Loucy (cell line): Measurements from ENCODE around the gene DENND2A.

Experiments used
- H2AFZ ChIP-seq: fragments of 200-600 bp; sonication (generic); 2 replicates; pipeline ENCODE4 v1.6.0; 2016; ENCODE audit warnings: antibody characterized with exemption, mild to moderate bottlenecking, low read length, moderate library complexity
- H3F3A ChIP-seq: fragments of 200-600 bp; 2 replicates; pipeline ENCODE4 v1.6.0; 2016; ENCODE audit warnings: antibody characterized with exemption, low read depth, mild to moderate bottlenecking
- H3K27me3 ChIP-seq: fragments of 200-600 bp; sonication (generic); 2 replicates; pipeline ENCODE4 v1.6.1; 2014; ENCODE audit warnings: low read length, mild to moderate bottlenecking; ENCODE audit not compliant: insufficient read depth, poor library complexity, severe bottlenecking
- H3K36me3 ChIP-seq: fragments of 200-600 bp; sonication (generic); 2 replicates; pipeline ENCODE4 v1.6.1; 2016; ENCODE audit warnings: low read length; ENCODE audit not compliant: insufficient read depth
- H3K4me1 ChIP-seq: fragments of 200-600 bp; sonication (generic); 2 replicates; pipeline ENCODE4 v1.5.1; 2014; ENCODE audit warnings: low read length, mild to moderate bottlenecking; ENCODE audit not compliant: insufficient read depth, poor library complexity, severe bottlenecking
- H3K4me2 ChIP-seq: fragments of 200-600 bp; sonication (generic); 2 replicates; pipeline ENCODE4 v1.6.0; 2014; ENCODE audit warnings: antibody characterized with exemption, low read length, low read depth, mild to moderate bottlenecking; ENCODE audit not compliant: poor library complexity, severe bottlenecking
- H3K4me3 ChIP-seq: fragments of 200-600 bp; sonication (generic); 2 replicates; pipeline ENCODE4 v1.5.1; 2014; ENCODE audit warnings: low read length, mild to moderate bottlenecking, mixed read lengths; ENCODE audit not compliant: poor library complexity, severe bottlenecking
- H3K79me2 ChIP-seq: fragments of 200-600 bp; sonication (generic); 2 replicates; pipeline ENCODE4 v1.6.1; 2014; ENCODE audit warnings: low read length; ENCODE audit not compliant: insufficient read depth
- H3K9ac ChIP-seq: fragments of 200-600 bp; sonication (generic); 2 replicates; pipeline ENCODE4 v1.6.0; 2014; ENCODE audit warnings: mild to moderate bottlenecking, low read depth, low read length, moderate library complexity; ENCODE audit not compliant: poor library complexity, severe bottlenecking
- H3K9me2 ChIP-seq: fragments of 200-600 bp; sonication (generic); replicated peaks from 2 replicates; pipeline ENCODE4 v1.6.1; 2016; ENCODE audit warnings: low read depth, low read length, mixed read lengths
- H3K9me3 ChIP-seq: fragments of 200-600 bp; sonication (generic); 2 replicates; pipeline ENCODE4 v1.6.1; 2014; ENCODE audit warnings: mild to moderate bottlenecking, antibody characterized with exemption, low read length, low read depth; ENCODE audit not compliant: insufficient read depth
- H4K20me1 ChIP-seq: fragments of 200-600 bp; sonication (generic); 2 replicates; pipeline ENCODE4 v1.6.0; 2014; ENCODE audit warnings: antibody characterized with exemption, low read length, mild to moderate bottlenecking; ENCODE audit not compliant: insufficient read depth, poor library complexity, severe bottlenecking
- EZH2phosphoT487 ChIP-seq: fragments of 200-600 bp; IDR thresholded peaks from 2 replicates; pipeline ENCODE4 v1.6.1; 2018; ENCODE audit warnings: antibody characterized with exemption, mild to moderate bottlenecking, moderate library complexity, borderline replicate concordance
- TF ChIP-seq, protein P1 (sequence below): fragments of 200-600 bp; sonication (generic); conservative IDR thresholded peaks from 2 replicates; pipeline ENCODE4 v1.5.1; 2014; ENCODE audit warnings: mild to moderate bottlenecking, antibody characterized with exemption, low read length

The DENND2A gene

DNA sequence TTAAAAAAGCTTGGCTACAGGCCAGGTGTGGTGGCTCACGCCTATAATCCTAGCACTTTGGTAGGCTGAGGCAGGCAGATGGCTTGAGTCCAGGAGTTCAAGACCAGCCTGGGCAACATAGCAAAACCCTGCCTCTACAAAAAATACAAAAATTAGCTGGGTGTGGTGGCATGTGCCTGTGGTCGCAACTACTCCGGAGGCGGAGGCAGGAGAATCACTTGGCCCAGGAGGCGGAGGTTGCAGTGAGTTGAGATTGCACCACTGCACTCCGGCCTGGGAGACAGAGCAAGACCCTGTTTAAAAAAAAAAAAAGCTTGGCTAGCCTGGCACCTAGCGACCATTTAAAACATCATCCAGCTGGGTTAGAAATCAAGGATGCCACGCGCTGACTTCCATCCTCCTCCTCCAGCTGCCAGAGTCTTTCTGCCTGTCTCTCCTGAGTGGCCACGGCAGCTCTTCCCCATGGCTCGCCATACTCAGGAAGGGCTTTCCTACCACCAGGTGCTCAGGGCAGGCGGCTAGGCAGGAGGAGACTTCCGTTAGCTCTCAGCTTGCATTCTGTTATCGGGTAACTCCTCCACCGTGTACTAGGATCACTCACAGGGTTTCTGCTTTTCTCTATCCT lies 45.0 kb downstream of the DENND2A start:
- H3K4me1 ChIP-seq = peaks cover 6% of the 10 kb centered on the region
- no peaks in the 10 kb centered on the region for H3K9me2 ChIP-seq
- no peaks in the 10 kb centered on the region for H3K79me2 ChIP-seq
- no peaks in the 10 kb centered on the region for H4K20me1 ChIP-seq
- no peaks in the 10 kb centered on the region for H3K27me3 ChIP-seq
- H3K9me3 ChIP-seq = no peaks in the 10 kb centered on the region
- no peaks in the 10 kb centered on the region for H3F3A ChIP-seq
- no peak overlapping the region for H3K4me3 ChIP-seq
- H3K4me2 ChIP-seq = no peak overlapping the region
- H3K36me3 ChIP-seq = no peaks in the 10 kb centered on the region
- H3K9ac ChIP-seq = no peak overlapping the region
- no peak overlapping the region for H2AFZ ChIP-seq
- TF ChIP-seq EZH2phosphoT487 = no peak
- TF ChIP-seq, protein P1, sequence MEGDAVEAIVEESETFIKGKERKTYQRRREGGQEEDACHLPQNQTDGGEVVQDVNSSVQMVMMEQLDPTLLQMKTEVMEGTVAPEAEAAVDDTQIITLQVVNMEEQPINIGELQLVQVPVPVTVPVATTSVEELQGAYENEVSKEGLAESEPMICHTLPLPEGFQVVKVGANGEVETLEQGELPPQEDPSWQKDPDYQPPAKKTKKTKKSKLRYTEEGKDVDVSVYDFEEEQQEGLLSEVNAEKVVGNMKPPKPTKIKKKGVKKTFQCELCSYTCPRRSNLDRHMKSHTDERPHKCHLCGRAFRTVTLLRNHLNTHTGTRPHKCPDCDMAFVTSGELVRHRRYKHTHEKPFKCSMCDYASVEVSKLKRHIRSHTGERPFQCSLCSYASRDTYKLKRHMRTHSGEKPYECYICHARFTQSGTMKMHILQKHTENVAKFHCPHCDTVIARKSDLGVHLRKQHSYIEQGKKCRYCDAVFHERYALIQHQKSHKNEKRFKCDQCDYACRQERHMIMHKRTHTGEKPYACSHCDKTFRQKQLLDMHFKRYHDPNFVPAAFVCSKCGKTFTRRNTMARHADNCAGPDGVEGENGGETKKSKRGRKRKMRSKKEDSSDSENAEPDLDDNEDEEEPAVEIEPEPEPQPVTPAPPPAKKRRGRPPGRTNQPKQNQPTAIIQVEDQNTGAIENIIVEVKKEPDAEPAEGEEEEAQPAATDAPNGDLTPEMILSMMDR = no peak

DNA sequence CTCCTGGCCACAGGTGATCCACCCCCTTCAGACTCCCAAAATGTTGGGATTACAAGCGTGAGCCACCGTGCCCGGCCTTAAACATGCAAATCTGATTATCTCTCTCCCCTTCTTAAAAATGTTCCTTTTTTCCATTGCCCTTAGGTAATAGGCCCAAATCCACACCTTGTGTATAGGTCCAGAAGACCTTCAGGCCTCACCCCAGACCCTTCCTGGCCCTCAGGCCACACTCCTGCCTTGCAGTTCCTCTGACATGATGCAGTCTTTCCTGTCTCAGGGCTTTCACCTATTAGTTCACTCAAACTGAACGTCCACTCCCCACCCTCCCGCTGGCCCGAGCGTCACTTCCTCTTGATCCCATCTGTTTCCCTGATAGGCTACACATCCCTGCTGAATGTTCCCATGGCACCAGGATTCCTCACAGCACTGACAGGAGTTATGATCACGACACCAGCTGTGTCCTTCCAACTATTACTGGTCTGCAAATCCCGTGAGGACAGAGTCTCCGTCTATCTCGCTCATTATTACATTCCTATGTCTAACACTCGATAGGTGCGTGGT lies 46.4 kb downstream of the DENND2A start:
- Histone ChIP-seq H3K9me2 (no peaks in the 10 kb centered on the region), H3K79me2 (no peaks in the 10 kb centered on the region), H3K9ac (no peak overlapping the region), H3K9me3 (no peaks in the 10 kb centered on the region), H3K4me1 (peaks cover 6% of the 10 kb centered on the region), H3K4me3 (no peak overlapping the region), H4K20me1 (no peaks in the 10 kb centered on the region), H3F3A (no peaks in the 10 kb centered on the region), H3K27me3 (no peaks in the 10 kb centered on the region), H3K36me3 (no peaks in the 10 kb centered on the region), H2AFZ (no peak overlapping the region), H3K4me2 (no peak overlapping the region)
- TF ChIP-seq EZH2phosphoT487 = no peak
- TF ChIP-seq, protein P1 = no peak

DNA sequence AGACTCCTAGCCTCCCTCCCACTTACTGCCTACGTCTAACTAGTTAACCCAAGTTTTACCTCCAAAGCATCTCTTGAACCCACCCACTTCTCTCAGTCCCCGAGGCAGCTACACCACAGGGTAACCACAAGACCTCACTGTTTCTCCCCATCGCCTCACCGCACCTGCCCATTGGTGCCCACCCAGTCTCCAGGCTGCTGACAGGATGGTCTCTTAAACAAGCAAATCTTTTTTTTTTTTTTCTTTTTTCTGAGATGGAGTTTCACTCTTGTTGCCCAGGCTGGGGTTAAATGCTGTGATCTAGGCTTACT lies 47.0 kb downstream of the DENND2A start:
- Histone ChIP-seq H3K4me1 (peaks cover 6% of the 10 kb centered on the region), H3K9me2 (no peaks in the 10 kb centered on the region), H4K20me1 (no peaks in the 10 kb centered on the region), H3K36me3 (no peaks in the 10 kb centered on the region), H2AFZ (no peak overlapping the region), H3K4me2 (no peak overlapping the region), H3K27me3 (no peaks in the 10 kb centered on the region), H3K4me3 (no peak overlapping the region), H3K79me2 (no peaks in the 10 kb centered on the region), H3K9me3 (no peaks in the 10 kb centered on the region), H3K9ac (no peak overlapping the region), H3F3A (no peaks in the 10 kb centered on the region)
- no peak for TF ChIP-seq EZH2phosphoT487
- TF ChIP-seq, protein P1 = no peak
